HFF-Myc (cell line): ENCODE results near the gene BICC1.

ENCODE experiments used
- DNase-seq: peaks from one replicate; pipeline ENCODE4 v3.0.0-alpha.2; 2011; ENCODE audit warnings: low read depth; ENCODE audit errors: extremely low read depth
- H3K4me3 ChIP-seq: replicated peaks from 2 replicates; pipeline ENCODE4 v1.5.1; 2011; ENCODE audit warnings: low read depth, mild to moderate bottlenecking, control low read depth, low read length
- CTCF ChIP-seq: IDR thresholded peaks from 2 replicates; pipeline ENCODE4 v1.5.1; 2012; ENCODE audit warnings: mild to moderate bottlenecking, low read depth, low read length, control low read depth; ENCODE audit errors: missing control alignments

The BICC1 gene

GRCh38 chr10:58693919-58694318 is 181.2 kb downstream of the BICC1 start:
- DNase-seq, result no peak
- no peak for TF ChIP-seq CTCF
- no peak overlapping the region for H3K4me3 ChIP-seq

- TF ChIP-seq CTCF, result no peak
- H3K4me3 ChIP-seq, result no peak overlapping the region
Observed at GRCh38 chr10:58695022-58695421, 182.3 kb downstream of the BICC1 start.

GRCh38 chr10:58696736-58697135 is 184.1 kb downstream of the BICC1 start:
- TF ChIP-seq CTCF, result no peak
- no peak overlapping the region for H3K4me3 ChIP-seq
- DNase-seq, result no peak

More at GRCh38 chr10:58695022-58695421, 182.3 kb downstream of the BICC1 start:
- no peak for DNase-seq

- DNase-seq, result no peak
- no peak for TF ChIP-seq CTCF
- no peak overlapping the region for H3K4me3 ChIP-seq
Observed at GRCh38 chr10:58697691-58698090, 185.0 kb downstream of the BICC1 start.

GRCh38 chr10:58698777-58699356 is 186.2 kb downstream of the BICC1 start:
- H3K4me3 ChIP-seq, result no peak overlapping the region
- no peak for TF ChIP-seq CTCF
- DNase-seq, result no peak

- TF ChIP-seq CTCF, result no peak
- no peak overlapping the region for H3K4me3 ChIP-seq
- DNase-seq, result no peak
Observed at GRCh38 chr10:58700591-58700990, 187.9 kb downstream of the BICC1 start.
